NOMO-1 (cell line): Measurements from ENCODE around the gene NTMT2.

ENCODE experiments used
- DNase-seq, 2 experiments: peaks; one replicate each; lab custom pipeline; 2025; ENCODE audit not compliant: unreplicated experiment in 2 of 2; lab: John Stamatoyannopoulos, UW

NTMT2 gene

GRCh38 chr1:170205301-170205700 is 59.5 kb downstream of the NTMT2 start:
- no peak for DNase-seq

- no peak for DNase-seq
Measured at GRCh38 chr1:170209125-170209524, 63.4 kb downstream of the NTMT2 start.

- DNase-seq: no peak
Measured at GRCh38 chr1:170210142-170210541, 64.4 kb downstream of the NTMT2 start.

- no peak for DNase-seq
Measured at GRCh38 chr1:170213596-170213995, 67.8 kb downstream of the NTMT2 start.

GRCh38 chr1:170214117-170215032 is 68.6 kb downstream of the NTMT2 start:
- no peak for DNase-seq

- DNase-seq: no peak
Measured at GRCh38 chr1:170215072-170215885, 69.5 kb downstream of the NTMT2 start.

- no peak for DNase-seq
Measured at GRCh38 chr1:170217517-170218256, 71.9 kb downstream of the NTMT2 start.

- no peak for DNase-seq
Measured at GRCh38 chr1:170218257-170218650, 72.5 kb downstream of the NTMT2 start.
